HG02678 (cell line): ENCODE measurements around the gene KLHL10.

Experiments used
- ATAC-seq: cut with Tn5 transposase; IDR thresholded peaks from one replicate; pipeline ENCODE4 v1.9.1; 2021; ENCODE audit warnings: mild to moderate bottlenecking, moderate library complexity; ENCODE audit not compliant: unreplicated experiment

KLHL10 gene

GRCh38 chr17:41892021-41892376 lies 54.4 kb downstream of the KLHL10 start:
- no peak for ATAC-seq

GRCh38 chr17:41893384-41893783 lies 55.8 kb downstream of the KLHL10 start:
- ATAC-seq, result no peak

GRCh38 chr17:41894791-41895331 lies 57.2 kb downstream of the KLHL10 start:
- no peak for ATAC-seq

- ATAC-seq, result no peak
Measured at GRCh38 chr17:41895617-41896016, 58.0 kb downstream of the KLHL10 start.

GRCh38 chr17:41896726-41897125 lies 59.1 kb downstream of the KLHL10 start:
- ATAC-seq, result no peak
